Measurements from ENCODE around the gene AADAT.
"Not testable (repeated sequence)": the region's sequence is repeated elsewhere in the genome, so short reads cannot be mapped to it uniquely, and the experiment has no call there.

Gene AADAT

GRCh38 chr4:170089668-170090351, at the start of gene AADAT:
Gene AADAT, minus strand, starts transcription at chr4:170089956. Its CDS starts 266 bp downstream, at chr4:170089690.
- DNase-seq (ENCODE audit: low spot score): peak; percentile 93

GRCh38 chr4:170138580-170139194, 48.9 kb upstream of the AADAT start:
- DNase-seq (ENCODE audit: low spot score): peak; percentile 80

- no peak for DNase-seq (ENCODE audit: low spot score)
These were observed 48.2 kb upstream of the AADAT start for GRCh38 chr4:170137927-170138326.

GRCh38 chr4:170137466-170137865, 47.7 kb upstream of the AADAT start:
- DNase-seq (ENCODE audit: low spot score): no peak

GRCh38 chr4:170134821-170135220, 45.1 kb upstream of the AADAT start:
- DNase-seq (ENCODE audit: low spot score): no peak

- DNase-seq (ENCODE audit: low spot score): no peak
These were observed 38.6 kb upstream of the AADAT start for GRCh38 chr4:170128219-170128804.

- no peak for DNase-seq (ENCODE audit: low spot score)
These were observed 38.0 kb upstream of the AADAT start for GRCh38 chr4:170127758-170128157.

GRCh38 chr4:170124406-170124805, 34.6 kb upstream of the AADAT start:
- no peak for DNase-seq (ENCODE audit: low spot score)

- DNase-seq (ENCODE audit: low spot score): no peak
These were observed 32.5 kb upstream of the AADAT start for GRCh38 chr4:170122252-170122651.

GRCh38 chr4:170114636-170115035, 24.9 kb upstream of the AADAT start:
- DNase-seq (ENCODE audit: low spot score): no peak

GRCh38 chr4:170114183-170114582, 24.4 kb upstream of the AADAT start:
- DNase-seq (ENCODE audit: low spot score): not testable (repeated sequence)

GRCh38 chr4:170111546-170111945, 21.8 kb upstream of the AADAT start:
- DNase-seq (ENCODE audit: low spot score): no peak

GRCh38 chr4:170111085-170111484, 21.3 kb upstream of the AADAT start:
- DNase-seq (ENCODE audit: low spot score): no peak

- DNase-seq (ENCODE audit: low spot score): no peak
These were observed 20.5 kb upstream of the AADAT start for GRCh38 chr4:170110285-170110672.

- no peak for DNase-seq (ENCODE audit: low spot score)
These were observed 20.0 kb upstream of the AADAT start for GRCh38 chr4:170109586-170110284.

- no peak for DNase-seq (ENCODE audit: low spot score)
These were observed 17.1 kb upstream of the AADAT start for GRCh38 chr4:170106900-170107299.

GRCh38 chr4:170102426-170102825, 12.7 kb upstream of the AADAT start:
- DNase-seq (ENCODE audit: low spot score): no peak

- not testable (repeated sequence) for DNase-seq (ENCODE audit: low spot score)
These were observed 8.4 kb upstream of the AADAT start for GRCh38 chr4:170098171-170098570.

GRCh38 chr4:170097681-170098080, 7.9 kb upstream of the AADAT start:
- no peak for DNase-seq (ENCODE audit: low spot score)

- no peak for DNase-seq (ENCODE audit: low spot score)
These were observed 4.3 kb upstream of the AADAT start for GRCh38 chr4:170093973-170094535.

GRCh38 chr4:170091069-170091696, 1.4 kb upstream of the AADAT start:
- no peak for DNase-seq (ENCODE audit: low spot score)

Data from AG08396 (cell line).